ENCODE results near the gene THSD4.

GRCh38 chr15:71647487-71647808 is 532.2 kb downstream of the THSD4 start:
- TF ChIP-seq CTCF (conservative IDR thresholded peaks at IDR 0.05 in 1 of 2, IDR thresholded peaks at IDR 0.05 in 1 of 2; ENCODE audit: low read depth in 1 of 2, low read length in 2 of 2) (no peak), EZH2 (IDR thresholded peaks at IDR 0.05; ENCODE audit: low read length, missing control alignments) (no peak)

All from fibroblast of lung (primary cell).